HCT116 (cell line): ENCODE data around the gene ZNF699.
A peak's percentile ranks its signal among the peaks of the same experiment; 100 is the strongest.

Experiments
- CTCF ChIP-seq, 3 experiments: fragments of 200-600 bp in 1 of 3; sonication (generic) in 1 of 3; IDR thresholded peaks in 2 of 3; conservative IDR thresholded peaks in 1 of 3; 2 replicates each; pipeline ENCODE4 v1.5.1; 2012 to 2017; ENCODE audit warnings: low read depth in 2 of 3, low read length in 2 of 3, antibody characterized with exemption in 1 of 3, borderline replicate concordance in 1 of 3, control low read depth in 1 of 3, mild to moderate bottlenecking in 1 of 3, mixed read lengths in 1 of 3, mixed run types in 1 of 3, moderate library complexity in 1 of 3; ENCODE audit not compliant: insufficient read depth in 1 of 3
- EGR1 ChIP-seq: IDR thresholded peaks from 2 replicates; pipeline ENCODE4 v1.6.1; 2012; ENCODE audit warnings: low read depth
- EZH2 ChIP-seq: fragments of 200-600 bp; sonication (generic); IDR thresholded peaks from 2 replicates; pipeline ENCODE4 v1.6.1; 2017; ENCODE audit warnings: antibody characterized with exemption, mixed run types

DNA sequence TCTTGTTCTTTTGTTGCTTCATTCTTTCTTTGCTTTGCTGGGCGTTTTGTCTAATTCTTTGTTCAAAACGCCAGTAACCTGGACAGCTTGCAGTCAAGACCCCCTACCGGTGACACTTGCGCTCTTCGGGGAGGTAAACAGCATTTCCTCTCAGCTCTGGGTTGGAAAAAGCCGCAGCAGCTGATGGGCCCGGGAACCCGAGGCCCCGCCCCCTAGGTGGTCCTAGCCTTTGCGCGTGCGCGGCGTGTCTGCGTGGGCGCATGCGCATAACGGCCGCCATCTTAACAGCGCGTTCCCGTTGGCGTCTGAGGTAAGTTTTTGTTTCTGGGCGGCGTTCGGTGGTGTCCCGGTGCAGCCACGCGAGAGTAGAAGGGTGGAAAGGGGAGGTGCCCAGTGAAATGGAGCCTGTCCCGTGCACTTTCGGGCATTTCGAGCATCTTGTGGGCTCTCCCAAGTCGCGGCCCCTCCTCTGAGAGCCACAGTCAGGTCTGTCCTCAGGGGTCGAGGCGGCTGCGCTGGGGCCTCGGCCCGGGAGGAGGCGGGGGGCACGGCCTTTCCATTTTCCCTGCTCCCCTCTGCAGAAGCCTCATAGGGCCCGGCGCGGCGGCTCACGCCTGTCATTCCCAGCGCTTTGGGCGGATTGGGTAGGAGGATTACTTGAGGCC lies 14.4 kb upstream of the ZNF699 start, which contains the start of gene ZNF559:
- TF ChIP-seq CTCF (IDR thresholded peaks at IDR 0.05 in 2 of 3, conservative IDR thresholded peaks at IDR 0.05 in 1 of 3; ENCODE audit: borderline replicate concordance in 1 of 3, insufficient read depth in 1 of 3, low read depth in 2 of 3, low read length in 2 of 3) (peak in 2 of 3 experiments; percentile 47 to 50; a peak in 4 of 6 replicates), EZH2 (no peak), EGR1 (peak; percentile 44; the same call in 1 of the 2 replicates)
